ENCODE measurements around the gene DGCR6L.
"Not testable (repeated sequence)": the region's sequence is repeated elsewhere in the genome, so short reads cannot be mapped to it uniquely, and the experiment has no call there.

DGCR6L gene

DNA sequence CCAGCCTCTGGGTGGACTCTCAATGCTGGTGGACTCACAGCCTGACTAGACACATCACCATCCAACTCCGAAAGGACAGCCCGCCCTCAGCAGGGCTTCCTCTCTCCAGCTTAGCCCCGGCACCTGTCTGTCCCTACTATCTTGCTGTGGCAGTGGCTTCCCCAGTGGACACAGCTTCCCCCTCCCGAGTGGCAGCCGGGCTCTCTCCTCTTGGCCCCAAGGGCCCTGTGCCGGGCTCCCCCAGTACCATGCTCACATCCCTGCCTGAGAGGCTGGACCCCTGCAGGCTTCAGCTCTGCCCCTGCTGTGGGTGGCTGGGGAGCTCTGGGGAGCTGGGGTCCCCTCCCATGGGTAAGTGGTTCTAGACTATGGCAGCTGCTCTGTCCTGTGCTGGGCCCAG is 9.1 kb downstream of the DGCR6L start:
- DNase-seq, result not testable (repeated sequence)

DNA sequence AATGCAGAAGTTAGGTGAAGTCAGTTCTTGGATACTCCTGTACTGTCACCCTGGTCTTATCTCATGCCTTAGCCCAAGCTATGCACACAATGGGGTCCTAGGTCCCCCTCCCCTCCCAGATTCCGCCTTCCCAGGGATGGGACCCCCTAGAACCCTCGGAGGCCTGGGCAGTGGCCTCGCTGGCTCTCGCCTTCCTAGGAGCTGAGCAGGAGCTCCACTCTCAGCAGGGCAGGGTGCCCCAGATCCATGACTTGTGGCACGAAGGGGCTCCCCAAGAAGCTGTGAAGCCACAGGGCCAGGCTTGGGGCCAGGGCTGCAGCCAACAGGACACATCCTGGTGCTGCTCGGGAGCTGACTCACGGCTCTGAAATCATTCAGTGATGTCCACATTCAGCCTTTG is 9.7 kb downstream of the DGCR6L start:
- not testable (repeated sequence) for DNase-seq

DNA sequence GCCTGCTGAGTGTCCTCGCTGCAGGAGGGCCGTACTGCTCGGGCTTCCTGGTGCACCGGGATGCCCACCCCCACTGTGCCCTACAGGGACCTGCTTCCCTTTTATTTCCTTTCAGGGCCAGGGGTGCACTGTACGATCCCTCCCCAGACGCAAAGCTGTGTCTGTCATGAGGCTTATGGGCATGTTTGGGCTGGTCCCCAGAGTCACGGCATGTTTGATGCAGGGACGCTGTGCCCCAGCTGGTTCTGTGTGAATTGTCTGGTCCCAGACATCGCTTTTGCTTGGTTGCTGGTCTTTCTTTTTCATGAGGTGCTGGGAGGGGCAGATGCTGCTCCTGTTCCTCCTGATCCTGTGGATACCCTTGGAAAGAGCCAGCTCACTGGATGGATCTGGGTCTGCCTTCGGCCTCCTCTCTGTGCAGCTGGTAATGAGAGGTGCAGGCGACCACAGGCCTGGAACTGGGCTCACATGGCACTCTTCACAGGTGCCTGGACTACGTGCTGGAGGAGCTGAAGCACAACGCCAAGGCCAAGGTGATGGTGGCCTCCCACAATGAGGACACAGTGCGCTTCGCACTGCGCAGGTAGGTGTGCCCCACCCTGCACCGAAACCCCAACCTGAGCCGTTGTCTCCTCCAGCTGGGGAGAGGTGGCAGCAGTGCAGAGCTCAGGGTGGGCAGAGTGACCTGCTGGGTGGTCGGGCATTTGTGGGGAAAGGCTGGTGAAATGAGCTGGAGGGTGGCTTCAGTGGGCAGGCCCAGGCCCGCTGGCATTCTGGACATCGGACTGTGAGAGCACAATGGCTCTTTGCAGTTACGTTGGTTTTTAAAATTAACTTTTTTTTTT is 10.8 kb downstream of the DGCR6L start:
- not testable (repeated sequence) for DNase-seq

DNA sequence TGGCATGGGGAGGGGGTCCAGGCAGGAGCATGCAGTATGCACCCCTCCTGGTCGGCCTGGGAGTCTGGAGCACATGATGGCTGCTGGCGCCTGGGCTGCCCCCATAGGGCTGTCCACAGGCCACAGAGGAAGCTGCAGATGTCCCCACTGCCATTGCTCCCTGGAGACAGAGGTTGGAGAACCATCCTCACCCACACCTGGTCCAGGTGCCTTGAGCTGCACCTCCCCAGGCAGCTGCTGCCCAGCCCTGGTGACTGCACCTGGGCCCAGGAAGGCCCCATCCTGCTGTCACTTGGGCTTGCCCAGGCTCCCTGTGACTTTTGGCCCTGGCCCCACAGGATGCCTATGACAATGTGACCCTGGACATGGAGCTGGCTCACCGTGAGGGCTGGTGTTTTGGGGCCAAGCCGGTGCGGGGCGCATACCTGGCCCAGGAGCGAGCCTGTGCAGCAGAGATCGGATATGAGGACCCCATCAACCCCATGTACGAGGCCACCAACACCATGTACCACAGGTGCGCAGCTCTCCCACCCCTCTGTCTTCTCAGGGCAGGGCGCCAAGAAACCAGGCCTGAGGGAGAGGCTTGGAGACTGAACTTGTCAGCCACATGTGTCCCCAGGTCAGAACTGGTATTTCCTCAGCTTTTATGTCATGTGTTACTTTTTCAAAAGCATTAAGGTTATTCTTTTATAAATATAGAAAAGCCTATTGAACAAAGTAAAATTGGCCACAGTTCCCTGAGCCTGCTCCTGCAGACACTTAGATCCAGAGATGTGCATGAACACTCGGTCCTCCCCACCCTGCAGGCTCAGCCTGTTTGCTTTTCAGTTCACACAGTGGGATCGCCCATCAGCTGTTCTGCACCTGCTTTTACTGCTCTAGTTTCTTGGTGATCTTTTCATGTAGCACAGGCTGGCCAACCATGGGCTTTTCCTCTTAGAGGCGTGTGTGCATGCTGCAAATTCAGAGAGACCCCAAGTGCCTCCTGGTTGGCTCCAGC is 12.1 kb downstream of the DGCR6L start:
- DNase-seq, result not testable (repeated sequence)

DNA sequence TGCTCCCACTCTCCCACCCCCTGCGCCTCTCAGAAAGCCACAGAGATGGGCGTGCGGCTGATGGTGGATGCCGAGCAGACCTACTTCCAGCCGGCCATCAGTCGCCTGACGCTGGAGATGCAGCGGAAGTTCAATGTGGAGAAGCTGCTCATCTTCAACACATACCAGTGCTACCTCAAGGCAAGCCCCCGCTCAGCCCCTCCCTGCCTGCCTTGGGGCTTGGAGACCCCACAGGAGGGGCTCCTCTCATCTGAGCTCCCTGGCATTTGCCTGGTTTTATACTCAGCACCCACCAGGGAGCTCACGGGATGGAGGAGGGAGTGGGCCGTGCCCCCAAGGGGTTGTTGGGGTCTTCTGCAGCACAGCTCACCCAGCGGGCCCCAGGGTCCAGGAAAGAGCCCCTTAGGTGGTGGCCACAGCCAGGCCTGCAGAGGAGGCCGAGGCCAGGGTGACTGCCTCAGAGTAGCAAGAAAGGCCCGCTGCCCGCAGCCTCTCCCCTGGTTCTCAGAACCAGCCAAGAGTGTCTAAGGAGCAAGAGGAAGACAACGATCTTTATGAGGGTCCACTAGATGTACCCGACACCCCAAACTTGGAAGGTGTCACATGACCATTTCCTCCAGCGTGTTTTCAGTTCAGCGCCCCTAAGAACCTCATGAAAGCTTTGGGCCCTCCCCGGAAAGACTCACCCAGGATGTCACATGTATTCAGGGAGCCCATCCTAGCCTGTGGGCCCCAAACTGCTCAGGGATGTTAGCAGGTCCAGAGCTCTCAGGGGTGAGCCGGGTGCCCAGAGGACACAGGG is 13.0 kb downstream of the DGCR6L start:
- DNase-seq, result not testable (repeated sequence)

DNA sequence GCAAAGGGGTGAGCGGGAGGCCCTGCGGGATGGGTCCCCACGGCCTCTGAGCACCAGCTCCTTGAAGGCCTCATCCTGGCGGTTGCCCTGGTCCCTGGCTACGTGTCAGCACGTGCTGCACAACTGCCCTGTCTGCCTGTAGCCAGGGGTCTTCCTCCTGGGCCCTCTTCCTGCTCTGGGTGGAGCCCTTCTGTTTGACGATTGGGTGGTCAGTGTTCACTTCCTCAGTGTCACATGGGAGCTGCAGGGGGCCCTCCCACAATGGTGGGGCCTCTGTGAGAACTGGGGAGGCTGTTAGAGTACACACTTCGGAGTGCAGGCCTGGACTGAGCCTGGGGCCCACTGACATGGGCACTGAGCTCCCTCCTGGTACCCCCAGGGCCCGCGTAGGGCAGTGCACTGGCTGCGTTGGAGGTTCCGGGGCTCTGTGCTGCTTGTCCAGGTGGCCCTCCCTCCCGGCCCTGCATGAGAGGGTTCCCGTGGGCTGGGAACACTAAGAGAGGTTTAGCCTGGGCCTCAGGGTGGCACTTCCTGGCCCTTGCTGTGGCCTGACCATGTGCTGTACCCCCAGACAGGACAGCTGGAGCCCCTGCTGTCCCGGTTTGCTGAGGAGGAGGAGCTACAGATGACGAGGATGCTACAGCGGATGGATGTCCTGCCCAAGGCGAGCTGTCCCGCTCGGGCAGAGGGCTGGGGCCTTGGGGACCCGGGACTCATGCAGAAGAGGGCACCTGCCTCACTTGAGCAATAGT is 13.8 kb downstream of the DGCR6L start:
- no peak for DNase-seq

DNA sequence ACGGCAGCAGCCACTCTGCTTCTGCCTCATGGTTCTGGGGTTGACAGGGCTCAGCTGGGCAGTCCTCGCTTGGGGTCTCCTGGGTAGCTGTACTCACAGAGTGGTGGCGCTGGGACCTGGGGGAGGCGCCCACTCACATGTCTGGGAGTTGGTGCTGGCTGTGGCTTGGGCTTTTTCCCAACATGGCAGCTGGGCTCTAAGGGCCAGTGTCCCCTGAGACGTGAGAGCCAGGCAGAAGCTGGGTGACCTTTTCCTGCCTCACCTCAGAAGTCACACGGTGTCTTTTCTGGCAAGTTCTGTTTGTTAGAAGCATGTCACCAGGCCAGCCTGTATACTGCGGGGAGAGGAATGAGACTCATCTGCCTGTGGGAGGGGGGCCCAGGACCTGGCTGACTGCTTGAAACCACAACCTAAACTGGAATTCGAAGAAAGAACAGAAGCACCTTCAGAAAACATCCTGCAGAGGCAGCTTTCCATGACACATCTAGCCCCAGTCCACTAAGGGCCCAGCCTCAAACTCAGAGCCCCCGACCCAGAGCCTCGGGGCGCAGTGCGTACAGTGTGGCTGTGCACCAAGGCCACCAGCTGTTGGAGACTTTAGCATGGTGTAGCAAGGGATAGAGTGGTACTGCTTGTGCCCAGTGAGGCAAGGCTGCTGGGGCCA is 14.5 kb downstream of the DGCR6L start:
- DNase-seq, result not testable (repeated sequence)

DNA sequence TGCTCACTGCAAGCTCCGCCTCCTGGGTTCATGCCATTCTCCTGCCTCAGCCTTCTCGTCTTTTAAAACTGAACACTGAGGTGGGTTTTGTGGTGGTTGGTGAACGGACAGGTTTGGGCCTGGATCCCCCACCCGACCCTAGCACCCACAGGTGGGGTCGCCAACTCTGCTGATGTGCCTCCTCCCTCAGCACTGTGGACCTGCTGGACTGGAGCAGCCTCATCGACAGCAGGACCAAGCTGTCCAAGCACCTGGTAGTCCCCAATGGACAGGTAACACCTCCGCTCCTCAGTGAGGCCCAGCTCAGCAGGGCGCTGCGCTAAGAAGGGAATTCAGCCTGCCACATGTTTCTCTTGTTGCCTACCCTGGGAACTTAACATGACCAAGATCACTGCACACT is 15.2 kb downstream of the DGCR6L start:
- no peak for DNase-seq

DNA sequence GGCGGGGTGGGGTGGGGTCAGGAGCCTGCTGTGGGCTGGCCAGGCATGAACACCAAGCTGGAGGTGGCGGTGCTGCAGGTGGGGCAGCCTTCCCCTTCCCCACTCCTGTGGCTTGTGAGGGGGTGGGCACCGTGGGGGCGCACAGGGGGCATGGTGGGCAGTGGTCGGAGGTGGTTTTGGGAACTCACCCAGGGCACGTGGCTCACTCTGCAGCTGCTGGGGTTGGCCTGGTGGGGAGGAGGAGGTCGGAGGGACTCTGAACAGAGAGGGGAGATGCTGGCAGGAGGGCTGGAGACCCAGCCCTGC is 16.7 kb downstream of the DGCR6L start:
- DNase-seq, result not testable (repeated sequence)

DNA sequence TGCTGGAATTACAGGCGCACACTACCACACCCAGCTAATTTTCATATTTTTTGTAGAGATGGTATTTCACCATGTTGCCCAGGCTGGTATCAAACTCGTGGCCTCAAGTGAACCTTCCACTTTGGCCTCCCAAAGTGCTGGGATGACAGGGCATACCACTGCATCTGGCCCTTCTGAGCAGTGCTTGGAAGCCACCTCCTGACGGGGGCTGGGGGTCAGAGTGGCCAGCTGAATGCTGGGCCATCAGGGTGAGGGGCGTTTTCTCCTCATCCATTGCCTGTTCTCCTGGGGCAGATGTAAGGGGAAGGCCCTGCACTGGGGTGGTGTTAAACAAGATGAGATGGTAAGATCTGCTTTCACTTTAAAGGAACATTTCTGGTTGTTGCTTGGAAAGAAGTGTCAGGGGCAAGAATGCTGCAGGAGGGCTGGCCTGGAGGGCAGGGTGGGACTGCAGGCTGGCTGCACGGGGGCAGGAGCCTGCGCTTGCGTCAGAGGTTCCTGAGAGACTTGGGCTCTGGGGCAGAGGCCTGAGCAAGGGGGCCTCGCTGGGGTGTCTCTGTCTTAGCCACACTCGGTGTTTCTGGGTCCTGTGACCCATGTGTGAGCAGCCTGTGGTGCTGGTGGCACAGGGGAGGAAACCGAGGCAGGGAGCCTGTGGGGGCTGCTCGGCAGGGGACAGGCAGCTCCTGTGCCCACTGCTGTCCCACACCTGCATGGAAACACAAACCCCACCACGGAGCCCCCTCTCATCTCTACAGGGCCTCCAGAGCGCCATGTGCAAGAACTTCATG is 17.2 kb downstream of the DGCR6L start:
- no peak for DNase-seq

DNA sequence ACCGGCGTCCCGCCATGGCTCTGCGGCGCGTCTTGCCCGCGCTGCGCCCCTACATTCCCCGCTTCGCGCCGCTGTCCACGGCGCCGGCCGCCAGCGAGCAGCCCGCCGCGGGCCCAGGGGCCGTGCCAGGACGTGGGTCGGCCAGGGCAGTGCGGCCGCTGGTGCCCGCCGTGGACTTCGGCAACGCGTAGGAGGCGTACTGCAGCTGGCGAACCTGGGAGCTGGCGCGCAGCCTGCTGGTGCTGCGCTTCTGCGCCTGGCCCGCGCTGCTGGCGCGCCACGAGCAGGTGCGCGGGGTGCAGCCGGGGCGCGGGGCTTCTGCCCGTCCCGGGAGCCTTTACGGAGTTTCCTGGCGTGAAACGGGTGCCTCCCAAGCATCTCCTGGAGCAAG is 20.1 kb downstream of the DGCR6L start:
- no peak for DNase-seq

DNA sequence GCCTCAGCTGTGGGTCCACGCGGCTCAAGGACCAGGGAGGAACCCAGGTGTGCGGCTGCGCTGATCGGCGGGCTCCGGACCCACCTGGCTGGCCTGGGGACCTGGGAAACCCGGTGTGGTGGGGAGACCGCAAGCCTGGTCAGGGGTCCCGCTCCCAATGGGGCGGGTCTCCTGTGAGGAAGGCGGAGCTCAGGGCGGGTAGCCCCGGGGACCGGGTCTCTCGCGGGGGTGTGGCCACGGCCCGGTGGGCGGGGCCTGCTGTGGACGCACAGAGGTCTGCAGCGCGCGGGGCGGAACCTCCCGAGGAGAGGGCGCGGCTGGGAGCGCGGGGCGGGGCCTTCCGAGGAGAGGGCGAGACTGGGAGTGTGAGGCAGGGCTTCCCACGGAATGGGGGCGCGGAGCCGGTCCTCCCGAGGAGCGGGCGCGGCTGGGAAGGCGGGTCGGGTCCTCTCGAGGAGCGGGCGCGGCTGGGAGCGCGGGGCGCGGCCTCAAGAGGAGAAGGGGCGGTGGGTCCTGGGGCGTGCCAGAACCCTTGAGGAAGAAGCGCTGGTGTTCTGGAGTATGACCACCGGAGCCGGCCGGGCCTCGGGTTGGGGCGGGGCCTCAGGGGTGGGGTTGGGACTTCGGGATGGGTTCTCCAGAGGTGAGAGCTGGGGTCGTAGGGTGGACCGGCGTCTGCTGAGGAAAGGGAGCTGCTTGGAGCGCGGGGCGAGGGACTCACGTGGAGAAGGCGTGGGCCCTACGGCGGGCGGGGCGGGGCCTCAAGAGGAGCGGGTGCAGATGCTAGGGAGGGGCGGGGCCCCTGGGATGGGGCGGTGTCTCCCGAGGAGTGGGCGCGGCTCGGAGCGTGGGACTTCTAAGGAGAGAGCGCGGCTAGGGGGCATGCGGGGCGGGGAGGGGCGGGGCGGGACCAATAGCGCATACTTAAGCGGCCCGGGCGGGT is 20.8 kb downstream of the DGCR6L start:
- DNase-seq, result peak in 31 of 56 donors; percentile 8 to 68 (median 34)

DNA sequence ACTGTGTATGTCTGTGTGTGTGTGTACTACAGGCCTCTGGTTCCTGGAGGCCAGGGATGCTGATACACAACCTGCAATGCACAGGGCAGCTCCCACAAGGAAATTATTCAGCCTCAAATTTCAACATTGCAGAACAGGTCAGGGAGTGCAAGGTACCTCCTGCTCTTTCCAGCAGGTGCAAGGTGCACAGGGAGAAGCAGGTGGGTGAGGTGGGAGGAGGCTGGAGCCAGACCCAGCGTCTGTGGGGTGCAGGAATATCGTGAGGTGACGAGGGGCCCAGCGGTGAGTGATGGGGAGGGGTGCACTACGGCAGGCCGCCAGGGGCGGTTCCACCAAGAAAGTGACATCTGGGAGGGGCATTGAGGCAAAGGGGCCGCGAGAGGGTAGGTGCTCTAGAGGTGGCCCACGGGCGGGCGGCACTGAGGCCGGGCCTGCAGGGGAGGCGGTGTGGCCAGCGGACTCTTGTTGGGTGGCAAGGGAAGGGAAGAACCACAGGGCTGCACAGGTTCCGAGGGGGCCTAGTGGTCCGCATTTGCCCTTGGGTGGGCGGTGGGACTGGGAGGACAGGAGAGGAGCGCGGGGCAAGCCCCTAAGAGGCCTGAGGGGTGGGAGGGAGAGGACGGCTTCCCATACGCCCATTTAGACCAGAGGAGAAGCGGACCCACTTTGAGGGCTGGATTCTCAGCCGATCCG is 21.6 kb downstream of the DGCR6L start:
- DNase-seq, result no peak

DNA sequence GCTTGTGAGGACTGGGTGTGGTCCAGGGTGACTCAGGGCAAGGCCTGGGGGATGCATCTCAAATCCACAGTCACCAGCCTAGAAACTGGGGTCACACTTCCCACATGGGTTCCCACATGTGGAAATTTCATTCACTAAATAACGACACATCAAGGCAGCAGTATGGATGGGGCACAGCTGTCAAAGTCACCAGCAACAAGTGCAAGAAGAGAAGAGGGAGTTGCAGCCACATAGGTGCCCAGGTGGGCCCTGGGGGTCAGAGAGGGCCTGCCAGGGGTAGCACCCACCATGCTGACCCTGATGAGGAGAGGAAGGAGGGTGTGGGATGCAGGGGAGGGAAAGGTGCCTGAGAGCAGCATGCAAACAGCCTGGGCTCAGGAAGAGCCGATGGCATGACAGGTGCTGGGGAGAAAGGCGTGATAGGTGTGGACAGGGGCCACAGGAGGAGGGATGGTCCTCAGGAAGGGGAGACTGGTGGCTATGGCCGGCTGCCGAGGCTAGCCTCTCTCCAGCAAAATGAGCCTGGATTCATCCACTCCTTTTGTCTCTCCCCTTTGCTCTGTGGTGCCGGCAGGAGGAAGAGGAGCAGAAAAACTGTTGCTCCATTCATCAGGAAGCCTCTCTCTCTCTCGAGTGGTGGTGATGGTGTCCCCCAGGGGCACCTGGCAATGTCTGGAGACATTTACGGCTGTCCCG is 22.3 kb downstream of the DGCR6L start:
- DNase-seq, result no peak

DNA sequence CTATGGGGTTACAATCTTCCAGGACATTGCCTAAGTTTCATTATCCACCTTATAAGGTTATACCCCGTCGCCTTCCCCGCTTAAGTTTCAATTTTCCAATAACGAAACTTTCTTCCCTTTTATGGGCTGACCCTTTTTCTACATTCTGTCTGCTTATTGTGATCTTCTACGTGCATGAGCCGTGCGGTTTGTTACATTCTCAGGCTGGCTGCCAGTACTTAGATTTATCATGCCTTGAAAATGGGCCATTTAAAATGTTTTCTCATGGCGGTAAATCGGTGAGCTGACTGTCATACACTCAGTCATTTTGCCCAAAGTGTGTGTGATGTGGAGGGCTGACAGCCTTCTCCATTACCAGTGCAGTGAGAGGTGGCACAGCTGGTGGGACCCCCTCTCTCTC is 23.3 kb downstream of the DGCR6L start:
- no peak for DNase-seq

DNA sequence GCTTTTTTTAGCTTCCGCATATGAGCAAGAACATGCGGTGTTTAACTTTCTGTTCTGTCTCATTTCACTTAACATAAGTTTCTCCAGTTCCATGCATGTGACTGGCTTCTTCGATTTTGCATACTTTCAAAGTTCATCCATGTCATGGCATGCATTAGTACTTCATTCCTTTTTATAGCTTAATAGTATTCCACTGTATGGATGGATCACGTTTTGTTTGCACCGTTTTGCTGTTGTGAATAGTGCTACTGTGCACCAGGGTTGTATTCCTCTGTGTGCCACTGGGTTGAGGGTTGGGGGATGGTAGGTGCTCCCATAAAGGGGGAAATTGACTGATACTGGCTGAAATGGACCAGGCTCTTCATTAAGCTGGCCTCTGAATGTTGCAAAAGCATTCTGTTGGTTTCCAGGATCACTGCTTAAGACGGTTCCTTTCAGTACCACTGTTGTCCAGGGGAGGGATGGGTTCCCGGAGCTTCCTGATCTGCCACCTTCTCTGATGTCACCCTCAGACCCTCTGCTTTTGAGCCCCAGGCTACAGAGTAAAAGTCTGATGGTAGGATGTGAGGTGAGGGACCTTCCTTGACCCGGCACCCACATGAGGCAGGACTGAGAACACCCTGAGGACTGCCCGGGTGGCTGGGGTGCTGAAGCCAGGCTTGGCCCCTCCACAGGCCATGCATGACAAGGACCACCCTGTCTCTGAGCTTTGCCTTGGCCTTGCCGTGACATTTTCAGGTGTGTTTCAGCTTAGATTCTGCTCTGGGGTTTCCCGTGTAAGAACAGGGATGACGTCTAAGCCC is 24.4 kb downstream of the DGCR6L start:
- no peak for DNase-seq

All from amygdala (tissue), 56 donors.